HG03457 (cell line): ENCODE measurements around the gene C22orf39.
A peak's percentile ranks its signal among the peaks of the same experiment; 100 is the strongest.

Source experiments
- ATAC-seq: cut with Tn5 transposase; IDR thresholded peaks from one replicate; pipeline ENCODE4 v1.9.1; 2021; ENCODE audit warnings: moderate number of reproducible peaks; ENCODE audit not compliant: unreplicated experiment

Gene C22orf39

GRCh38 chr22:19431649-19432132, 15.8 kb downstream of the C22orf39 start, which contains the start of gene HIRA:
HIRA (minus strand) TSS chr22:19431733; CDS start chr22:19431476, 257 bp downstream.
- ATAC-seq: peak; percentile 38

DNA sequence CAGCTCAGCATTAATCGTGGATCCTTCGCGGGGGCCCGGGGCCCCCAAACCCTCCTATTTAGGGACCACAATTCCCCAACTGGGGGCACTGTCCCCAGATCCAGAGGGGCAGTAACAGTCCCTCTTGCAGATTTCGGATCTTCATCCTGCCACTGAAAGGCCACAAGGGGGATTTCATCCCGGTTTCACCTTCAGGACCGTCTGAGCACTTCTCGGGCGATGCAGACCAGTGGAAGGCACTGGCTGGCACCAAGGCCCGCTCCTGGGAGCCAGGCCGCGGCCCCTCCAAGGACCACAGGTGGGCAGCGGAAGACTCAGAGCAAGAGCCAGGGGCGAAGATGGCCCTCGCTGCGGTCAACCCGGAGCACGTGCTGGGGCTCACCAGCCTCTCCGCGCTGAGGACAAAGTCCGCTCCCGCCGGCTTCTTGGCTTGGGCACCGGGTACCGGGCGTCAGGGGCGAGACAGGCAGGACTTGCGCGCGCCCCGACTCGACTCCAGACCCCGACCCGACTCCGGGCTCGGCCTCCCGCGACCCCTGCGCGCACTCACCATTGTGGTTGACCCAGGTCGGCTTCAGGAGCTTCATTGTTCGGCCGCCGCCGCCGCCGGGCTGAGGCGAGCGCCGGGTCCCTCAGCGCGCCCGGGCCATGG, 16.5 kb downstream of the C22orf39 start:
- ATAC-seq: peak; percentile 12

DNA sequence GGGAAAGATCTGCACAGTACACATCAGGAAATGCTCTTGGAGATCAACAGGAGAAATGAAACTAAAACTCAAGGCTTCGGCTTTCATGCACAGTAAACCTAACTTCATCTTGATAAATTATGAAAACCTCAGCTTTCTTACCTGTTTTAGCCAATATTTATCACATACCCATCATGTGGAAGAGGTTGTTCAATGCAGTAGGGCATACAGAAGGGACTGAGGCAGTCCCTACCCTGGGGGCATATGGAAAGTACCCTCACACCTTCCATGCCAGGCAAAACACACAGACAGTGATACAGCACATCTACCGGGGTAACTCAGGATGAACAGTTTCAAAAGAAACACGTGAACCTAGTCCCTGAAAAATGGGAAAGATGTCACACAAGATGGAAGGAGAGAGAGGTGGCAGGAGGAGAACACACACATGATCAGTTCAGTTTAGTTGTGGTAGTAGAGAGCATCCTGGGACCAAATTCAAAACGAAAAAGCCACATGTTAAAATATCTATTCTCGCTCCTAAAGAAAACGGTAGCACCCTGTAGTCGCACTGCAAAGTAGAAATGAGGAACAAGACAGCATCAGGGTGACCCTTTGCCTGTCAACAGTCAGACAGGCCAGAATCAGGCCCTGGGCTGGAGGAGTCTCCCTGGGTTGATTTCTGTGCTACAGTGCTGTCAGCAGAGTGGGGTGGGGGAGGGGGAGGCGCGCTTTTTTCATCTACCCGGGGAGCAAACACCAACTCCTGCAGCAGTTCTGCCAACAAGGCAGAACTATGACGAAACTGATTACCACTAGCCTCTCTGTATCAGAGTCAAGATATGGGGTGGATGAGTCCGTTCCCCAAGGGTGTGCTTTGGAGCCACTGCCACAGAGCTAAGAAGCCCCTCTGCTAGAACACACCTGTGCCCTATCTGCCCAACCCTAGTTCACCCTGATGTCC, 17.3 kb downstream of the C22orf39 start:
- ATAC-seq: no peak

- ATAC-seq: no peak
Measured at GRCh38 chr22:19424186-19424500, 23.4 kb downstream of the C22orf39 start.

DNA sequence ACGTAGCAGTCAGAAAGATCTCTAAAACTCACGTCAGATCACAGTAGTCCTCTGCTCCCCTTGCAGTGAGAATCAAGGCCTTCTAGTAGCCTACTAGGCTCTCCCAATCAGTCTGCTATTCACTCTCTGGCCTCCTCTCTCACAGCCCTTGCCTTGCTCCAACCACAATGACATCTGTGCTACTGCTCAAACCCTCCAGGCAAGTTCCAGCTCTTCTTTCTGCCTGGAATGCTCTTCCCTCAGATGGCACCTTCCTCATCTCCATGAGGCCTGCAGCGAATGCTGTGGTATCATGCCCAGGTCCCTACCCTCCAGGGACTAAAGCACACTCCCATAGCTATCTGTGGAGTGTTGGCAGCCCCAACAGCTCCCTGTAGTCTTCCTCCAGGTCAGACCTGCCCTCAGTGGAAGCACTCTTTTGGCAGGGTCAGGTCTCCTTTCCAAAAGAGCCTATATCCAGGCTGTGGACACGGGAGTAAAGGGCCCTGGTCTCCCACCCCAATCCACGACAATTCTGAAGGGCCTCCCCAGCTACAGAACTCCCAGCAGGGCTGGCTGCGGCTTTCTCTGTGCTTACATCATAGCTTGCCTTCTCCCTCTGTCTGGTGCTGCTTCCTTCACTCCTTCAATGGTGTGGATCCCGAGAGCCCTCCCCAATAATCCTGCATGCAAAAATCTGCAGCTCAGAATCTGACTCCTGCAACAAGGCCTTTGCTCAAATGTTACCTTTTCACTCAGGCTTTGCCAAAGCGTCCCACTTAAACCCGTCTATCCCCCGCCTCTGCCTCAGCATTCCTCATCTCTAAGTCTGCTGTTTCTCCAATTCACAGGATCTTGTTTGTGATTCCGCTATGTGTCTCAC, 24.8 kb downstream of the C22orf39 start:
- no peak for ATAC-seq

DNA sequence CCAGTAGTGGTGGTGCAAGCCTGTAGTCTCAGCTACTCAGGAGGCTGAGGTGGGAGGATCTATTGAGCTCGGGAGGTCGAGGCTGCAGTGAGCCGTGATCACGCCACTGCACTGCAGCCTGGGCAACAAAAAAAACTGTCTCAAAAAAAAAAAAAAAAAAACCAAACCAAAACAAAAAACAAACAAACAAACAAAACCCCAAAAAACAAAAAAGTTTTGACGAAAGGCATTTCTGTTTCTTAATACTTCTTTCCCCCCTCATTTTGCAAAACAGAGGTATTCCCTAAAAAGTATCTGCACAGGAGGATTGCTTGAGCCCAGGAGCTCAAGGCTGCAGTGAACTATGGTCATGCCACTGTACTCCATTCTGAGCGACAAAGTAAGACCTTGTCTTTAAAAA, 27.2 kb downstream of the C22orf39 start:
- no peak for ATAC-seq

DNA sequence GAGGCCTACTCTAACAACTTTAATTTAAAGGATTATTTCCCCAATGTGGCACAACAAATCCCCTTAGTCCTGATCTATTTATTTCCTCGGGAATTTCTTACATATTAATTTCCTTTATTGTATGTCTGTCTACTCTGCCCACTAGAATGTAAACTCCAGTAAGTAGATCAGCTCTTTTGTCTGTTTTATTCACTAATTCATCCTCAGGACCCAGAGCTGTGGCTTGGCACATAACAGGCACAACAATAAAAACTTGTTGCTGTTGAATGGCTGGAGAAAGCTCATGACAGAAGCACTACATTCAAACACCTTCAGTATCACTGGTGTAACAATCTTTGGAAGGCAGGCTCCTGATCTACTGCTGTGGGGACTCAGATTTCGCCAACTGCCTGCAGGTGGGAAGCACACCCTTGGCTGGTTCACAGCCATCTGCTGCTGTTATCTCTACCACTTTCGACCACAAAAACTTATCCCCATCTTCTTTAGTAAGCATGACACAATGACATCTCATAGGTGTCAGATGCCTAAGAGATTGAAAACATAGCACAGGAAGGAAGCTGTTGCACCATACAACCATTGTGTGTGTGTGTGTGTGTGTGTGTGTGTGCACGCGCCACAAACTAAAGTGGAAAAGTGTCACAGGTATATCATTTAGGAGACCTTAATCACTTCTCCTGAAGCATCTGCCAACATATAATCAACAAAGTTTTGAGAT, 27.9 kb downstream of the C22orf39 start:
- no peak for ATAC-seq

GRCh38 chr22:19419086-19419463, 28.4 kb downstream of the C22orf39 start:
- no peak for ATAC-seq

DNA sequence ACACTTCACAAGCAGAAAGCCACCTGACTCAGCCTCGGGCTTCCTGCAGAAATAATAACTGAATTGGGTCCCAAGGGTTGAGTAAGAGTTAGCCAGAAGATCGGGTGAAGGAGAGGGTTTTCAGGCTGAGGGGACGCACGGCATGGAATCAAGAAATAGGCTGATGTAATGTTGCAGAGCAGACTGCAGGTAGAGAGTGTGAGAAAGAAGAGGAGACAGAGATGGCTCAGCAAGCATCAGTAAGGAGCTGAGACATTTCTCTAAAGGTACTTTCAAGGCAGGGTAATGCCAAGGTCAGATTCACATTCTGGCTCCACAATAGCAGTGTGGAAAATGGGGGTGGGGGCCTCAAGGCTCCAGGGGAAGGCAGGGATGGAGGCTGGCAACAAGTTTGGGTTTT, 34.6 kb downstream of the C22orf39 start:
- ATAC-seq: no peak

DNA sequence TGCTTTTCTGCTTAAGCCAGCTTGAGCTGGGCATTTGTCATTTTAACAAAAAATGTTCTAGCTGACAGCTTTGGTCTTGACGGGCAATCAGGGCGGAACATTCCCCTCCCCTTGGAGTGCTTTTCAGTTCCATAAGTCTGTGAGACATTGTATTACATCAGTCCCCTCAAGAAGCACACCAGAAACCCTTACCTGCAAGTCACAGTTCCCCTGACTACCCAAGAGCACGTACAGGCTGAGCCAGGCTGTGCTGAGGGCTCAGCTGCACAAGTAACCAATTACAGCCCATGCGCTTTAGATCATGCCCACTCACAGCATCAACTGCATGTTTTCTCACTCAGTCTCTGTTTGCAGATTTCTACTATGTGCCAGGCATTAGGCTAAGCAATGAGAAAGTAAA, 35.0 kb downstream of the C22orf39 start:
- no peak for ATAC-seq

GRCh38 chr22:19411690-19412045, 35.8 kb downstream of the C22orf39 start:
- no peak for ATAC-seq

DNA sequence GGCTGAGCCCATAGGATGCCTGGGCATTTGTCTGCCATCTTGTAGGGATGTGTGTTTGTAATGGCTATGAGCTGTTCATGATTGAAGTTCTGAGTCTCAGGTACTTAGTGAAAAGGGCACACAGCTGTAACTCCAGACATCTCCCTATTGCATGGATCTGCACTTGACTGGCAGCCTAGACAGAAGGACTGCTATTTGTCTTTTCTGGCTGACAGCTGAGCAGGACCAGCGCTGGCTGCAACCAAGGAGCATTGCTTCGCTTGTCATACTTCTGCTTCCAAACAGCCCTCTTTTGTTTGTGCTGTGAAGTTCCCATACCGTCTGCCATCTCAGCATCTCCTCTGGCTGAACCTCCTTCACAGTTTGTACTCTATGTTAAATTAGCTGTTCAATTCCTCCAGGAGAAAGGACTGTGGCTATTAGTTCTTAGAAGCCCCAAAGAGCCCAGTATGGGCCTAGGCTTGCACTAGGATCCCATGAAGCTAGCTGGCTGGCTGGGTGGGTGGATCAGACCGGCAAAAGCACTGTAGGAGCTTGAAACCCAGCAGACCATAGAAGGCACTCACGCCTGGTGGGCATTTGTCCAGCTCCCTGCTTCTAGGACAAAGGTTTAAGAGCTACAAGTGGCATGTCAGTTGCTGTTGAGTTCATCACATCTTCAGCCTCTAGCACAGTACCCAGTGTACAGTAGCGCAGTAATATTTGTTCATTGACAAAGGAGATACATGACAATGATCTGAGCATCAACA, 36.4 kb downstream of the C22orf39 start:
- ATAC-seq: no peak

DNA sequence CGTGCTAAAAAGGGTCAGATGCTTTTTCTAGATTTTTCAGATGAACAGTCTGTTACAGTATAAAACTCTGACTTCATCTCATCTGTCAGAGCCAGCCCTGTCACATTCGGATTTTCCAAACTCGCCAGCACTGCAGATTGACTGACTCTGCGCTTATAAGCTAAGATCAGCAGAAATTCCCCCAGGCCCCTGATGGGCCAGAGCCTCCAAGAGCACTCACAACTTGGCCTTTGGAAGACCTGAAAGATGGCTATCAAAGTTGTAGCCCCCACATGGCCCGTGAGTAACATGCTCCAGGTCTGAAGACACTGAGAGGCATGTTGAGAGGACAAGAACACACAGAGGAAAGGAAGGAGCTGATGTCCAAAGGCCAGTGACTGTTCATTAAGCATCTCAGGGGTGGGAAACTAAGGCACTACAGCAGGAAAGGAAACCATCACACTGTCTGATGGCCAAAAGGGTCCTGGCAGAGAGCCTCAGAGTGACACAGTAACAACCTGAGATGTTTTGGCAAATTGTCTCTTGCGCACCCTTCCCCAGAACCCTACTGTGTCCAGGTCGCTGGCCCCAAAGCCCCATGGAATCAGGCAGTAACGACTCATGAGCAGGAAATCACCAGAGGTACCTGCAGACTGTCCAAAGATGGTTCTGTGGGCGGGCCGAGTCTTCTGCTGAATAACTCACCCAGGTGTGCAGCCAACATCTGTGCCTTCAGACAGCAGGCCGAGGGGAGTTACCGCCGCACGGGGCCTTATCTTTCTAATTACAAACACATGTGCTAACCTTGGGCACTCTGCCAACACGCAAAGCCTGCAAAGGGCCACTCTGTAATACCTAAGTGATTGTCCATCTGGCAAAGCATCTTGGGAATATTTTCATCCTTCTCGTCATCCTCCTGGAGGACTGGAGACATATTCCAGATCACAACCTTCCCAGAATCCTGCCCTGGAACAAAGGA, 39.6 kb downstream of the C22orf39 start:
- no peak for ATAC-seq

- no peak for ATAC-seq
Measured at GRCh38 chr22:19406846-19407245, 40.7 kb downstream of the C22orf39 start.

DNA sequence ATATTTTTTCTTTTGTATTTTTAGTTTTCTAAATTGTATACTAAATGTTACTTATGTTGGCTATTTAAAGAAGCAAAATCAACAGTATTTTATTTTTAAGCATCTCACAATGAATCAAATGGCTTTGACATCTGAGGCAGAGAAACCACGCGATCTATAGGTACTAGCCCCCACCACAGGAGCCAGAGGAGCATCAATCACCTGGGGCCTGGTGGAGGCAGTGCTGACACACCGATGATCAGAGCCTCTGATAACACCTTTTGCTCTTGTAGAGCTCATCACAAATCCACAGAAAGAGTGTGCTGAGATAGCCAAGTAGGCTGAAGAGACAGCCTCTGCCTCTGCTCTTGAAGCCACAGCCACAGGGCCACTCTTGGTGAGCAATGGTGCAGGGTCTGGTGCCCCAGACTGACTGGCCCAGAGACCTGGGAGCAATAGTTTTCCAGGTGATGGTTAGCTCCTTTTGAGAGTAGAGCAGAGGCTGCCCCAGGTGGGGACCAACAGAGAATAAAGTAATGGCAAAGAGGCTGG, 41.2 kb downstream of the C22orf39 start:
- no peak for ATAC-seq

- ATAC-seq: no peak
Measured at GRCh38 chr22:19405652-19406051, 41.9 kb downstream of the C22orf39 start.

DNA sequence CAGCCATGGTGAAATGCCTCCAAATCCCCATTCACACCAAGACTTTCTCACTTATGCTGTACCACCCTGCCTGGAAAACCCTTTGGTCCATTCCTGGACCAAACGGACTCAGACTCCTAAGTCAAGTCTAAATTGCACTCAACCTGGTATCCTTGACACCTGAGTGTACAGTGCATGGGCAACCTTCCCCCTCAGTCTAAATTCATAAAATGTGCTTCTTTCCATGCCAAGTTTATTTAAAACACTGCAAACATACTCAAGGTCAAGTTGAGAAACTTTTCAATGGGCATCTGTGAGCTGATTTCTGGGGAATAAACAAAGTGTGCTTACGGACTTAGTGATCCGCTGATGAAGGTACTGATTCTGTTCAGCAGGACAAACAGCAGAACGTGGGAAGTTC, 42.4 kb downstream of the C22orf39 start:
- ATAC-seq: no peak

DNA sequence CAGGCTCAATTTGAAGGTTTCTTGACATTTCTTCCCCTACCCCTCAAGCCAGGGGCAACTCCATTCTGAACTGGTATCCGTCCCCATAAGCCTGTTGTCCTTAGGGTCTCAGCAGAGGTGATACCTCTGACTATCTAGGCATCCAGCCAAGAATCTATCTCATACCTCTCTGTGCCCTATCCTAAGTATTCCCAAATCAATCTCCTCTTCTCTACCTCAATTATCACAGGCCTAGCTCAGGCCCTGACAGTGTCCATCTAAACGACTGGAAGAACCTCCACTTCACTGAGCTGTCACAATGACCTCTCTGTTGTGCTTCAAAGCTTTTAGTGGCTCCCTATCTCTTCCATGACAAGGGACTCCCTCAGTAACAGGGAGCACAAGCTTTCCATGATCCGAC, 42.8 kb downstream of the C22orf39 start:
- ATAC-seq: no peak
